GM12874 (cell line): ENCODE data around the gene SNX17.

Experiments used
- TF ChIP-seq, protein P1 (sequence below): IDR thresholded peaks from 2 replicates; pipeline ENCODE4 v1.5.1; 2011; ENCODE audit warnings: low read depth, mild to moderate bottlenecking, control low read depth, low read length, moderate library complexity; ENCODE audit not compliant: insufficient read depth

SNX17 gene

DNA sequence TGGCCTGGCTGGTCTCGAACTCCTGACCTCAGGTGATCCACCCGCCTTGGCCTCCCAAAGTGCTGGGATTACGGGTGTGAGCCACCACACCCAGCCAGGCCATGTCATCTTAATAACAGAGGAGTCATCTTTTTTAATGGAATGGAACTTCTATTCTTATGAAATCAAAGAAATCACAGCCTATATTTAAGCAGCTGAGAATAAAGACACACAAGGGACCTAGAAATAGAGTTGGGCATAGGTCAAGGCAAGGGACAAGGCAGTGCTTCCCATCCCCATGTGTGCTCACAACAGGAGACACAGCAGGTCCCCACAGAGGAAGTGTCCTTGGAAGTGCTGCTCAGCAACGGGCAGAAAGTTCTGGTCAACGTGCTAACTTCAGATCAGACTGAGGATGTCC, 3.2 kb downstream of the SNX17 start:
- TF ChIP-seq, protein P1, sequence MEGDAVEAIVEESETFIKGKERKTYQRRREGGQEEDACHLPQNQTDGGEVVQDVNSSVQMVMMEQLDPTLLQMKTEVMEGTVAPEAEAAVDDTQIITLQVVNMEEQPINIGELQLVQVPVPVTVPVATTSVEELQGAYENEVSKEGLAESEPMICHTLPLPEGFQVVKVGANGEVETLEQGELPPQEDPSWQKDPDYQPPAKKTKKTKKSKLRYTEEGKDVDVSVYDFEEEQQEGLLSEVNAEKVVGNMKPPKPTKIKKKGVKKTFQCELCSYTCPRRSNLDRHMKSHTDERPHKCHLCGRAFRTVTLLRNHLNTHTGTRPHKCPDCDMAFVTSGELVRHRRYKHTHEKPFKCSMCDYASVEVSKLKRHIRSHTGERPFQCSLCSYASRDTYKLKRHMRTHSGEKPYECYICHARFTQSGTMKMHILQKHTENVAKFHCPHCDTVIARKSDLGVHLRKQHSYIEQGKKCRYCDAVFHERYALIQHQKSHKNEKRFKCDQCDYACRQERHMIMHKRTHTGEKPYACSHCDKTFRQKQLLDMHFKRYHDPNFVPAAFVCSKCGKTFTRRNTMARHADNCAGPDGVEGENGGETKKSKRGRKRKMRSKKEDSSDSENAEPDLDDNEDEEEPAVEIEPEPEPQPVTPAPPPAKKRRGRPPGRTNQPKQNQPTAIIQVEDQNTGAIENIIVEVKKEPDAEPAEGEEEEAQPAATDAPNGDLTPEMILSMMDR, result no peak

DNA sequence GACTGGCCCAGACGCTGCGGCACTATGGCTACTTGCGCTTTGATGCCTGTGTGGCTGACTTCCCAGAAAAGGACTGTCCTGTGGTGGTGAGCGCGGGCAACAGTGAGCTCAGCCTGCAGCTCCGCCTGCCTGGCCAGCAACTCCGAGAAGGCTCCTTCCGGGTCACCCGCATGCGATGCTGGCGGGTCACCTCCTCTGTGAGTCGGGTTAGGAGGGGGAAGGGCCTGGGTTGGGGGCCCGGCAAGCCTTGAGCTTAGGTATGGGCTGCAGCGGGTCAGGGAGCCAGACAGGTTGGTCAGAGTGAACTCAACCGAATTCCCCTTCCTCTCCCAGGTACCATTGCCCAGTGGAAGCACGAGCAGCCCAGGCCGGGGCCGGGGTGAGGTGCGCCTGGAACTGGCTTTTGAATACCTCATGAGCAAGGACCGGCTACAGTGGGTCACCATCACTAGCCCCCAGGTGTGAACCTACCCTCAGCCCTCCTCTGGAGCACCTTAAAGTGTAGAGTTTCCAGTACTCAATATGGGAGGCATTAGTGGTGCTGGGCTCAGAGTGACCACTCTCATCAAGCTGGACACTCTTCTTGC, 5.2 kb downstream of the SNX17 start:
- TF ChIP-seq, protein P1, result no peak

GRCh38 chr2:27376151-27376865, 5.9 kb downstream of the SNX17 start:
- TF ChIP-seq, protein P1, result no peak

GRCh38 chr2:27376866-27377617, 6.6 kb downstream of the SNX17 start:
- TF ChIP-seq, protein P1, result no peak

DNA sequence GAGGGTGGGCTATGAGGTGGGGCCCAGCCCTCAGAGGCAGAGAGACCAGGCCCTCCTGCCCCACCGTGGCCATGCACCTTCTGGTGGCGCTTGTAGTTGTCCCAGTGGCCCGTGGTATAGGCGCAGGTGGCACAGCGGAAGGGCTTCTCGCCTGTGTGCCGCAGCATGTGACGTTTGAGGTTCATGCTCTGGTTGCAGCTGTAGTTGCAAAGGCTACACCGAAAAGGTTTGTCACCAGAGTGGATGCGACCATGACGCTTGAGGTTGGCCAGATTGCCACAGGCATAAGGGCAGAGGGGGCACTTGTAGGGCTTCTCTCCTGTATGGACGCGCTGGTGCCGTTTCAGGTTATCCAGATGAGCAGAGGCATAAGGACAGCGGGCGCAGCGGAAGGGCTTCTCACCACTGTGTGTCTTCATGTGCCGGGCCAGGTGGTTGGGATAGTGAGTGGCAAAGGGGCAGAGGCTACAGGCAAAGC, 7.2 kb downstream of the SNX17 start:
- TF ChIP-seq, protein P1, result no peak

- TF ChIP-seq, protein P1, result peak; percentile 10; the same call in 1 of the 2 replicates
Observed at GRCh38 chr2:27378096-27378808, 7.8 kb downstream of the SNX17 start.

GRCh38 chr2:27378809-27379290, 8.4 kb downstream of the SNX17 start:
- TF ChIP-seq, protein P1, result no peak
